Caco-2 (cell line): ENCODE data around the gene RAC3. TPM values are rescaled to one million over a fixed set of nuclear protein-coding genes. Genes with fewer than 3 reads are reported as not detected.

Source experiments
- BruUV-seq: library from RNA; stranded (reverse); fragments of 400-500 nt; replicated peaks from 2 replicates; lab custom pipeline; 2021; lab: Mats Ljungman, UMichigan
- CTCF ChIA-PET: fragments of 300-600 bp; sonication (Branson Sonifier 250); formaldehyde crosslinking; loops from one replicate; lab custom pipeline; 2022; ENCODE audit warnings: antibody characterized with exemption; lab: Charles Lee
- POLR2A ChIA-PET: fragments of 300-600 bp; sonication (Branson Sonifier 250); formaldehyde crosslinking; loops from one replicate; lab custom pipeline; 2022; ENCODE audit warnings: antibody characterized with exemption; lab: Charles Lee
- DNase-seq, 2 experiments: peaks; one replicate each; pipeline versions ENCODE4 v3.0.0 to v3.0.0-alpha.2; 2020 to 2022
- H3K27me3 ChIP-seq: replicated peaks from 2 replicates; pipeline ENCODE4 v1.6.0; 2011; ENCODE audit warnings: low read length; ENCODE audit not compliant: control insufficient read depth, insufficient read depth
- H3K36me3 ChIP-seq: 2 replicates; pipeline ENCODE4 v1.5.1; 2011; ENCODE audit warnings: low read length; ENCODE audit not compliant: control insufficient read depth, insufficient read depth
- H3K4me1 ChIP-seq: fragments of 250-450 bp; sonication (Bioruptor Pico); 2 replicates; pipeline ENCODE4 v1.5.1; 2020; ENCODE audit warnings: mild to moderate bottlenecking
- H3K4me3 ChIP-seq: 2 replicates; pipeline ENCODE4 v1.5.1; 2011; ENCODE audit warnings: low read depth, mild to moderate bottlenecking, control low read depth, low read length
- H3K9me3 ChIP-seq: fragments of 250-450 bp; sonication (Bioruptor Pico); 2 replicates; pipeline ENCODE4 v1.5.1; 2020; ENCODE audit warnings: mild to moderate bottlenecking, moderate library complexity
- H3K27ac Mint-ChIP-seq: one replicate; pipeline ENCODE4 v1.8.0; 2022; ENCODE audit warnings: mixed read lengths; ENCODE audit not compliant: unreplicated experiment
- H3K27me3 Mint-ChIP-seq: one replicate; pipeline ENCODE4 v1.8.0; 2022; ENCODE audit warnings: mixed read lengths; ENCODE audit not compliant: insufficient read depth, unreplicated experiment
- H3K36me3 Mint-ChIP-seq: one replicate; pipeline ENCODE4 v1.8.0; 2022; ENCODE audit warnings: mild to moderate bottlenecking, mixed read lengths; ENCODE audit not compliant: insufficient read depth, unreplicated experiment
- H3K4me1 Mint-ChIP-seq: one replicate; pipeline ENCODE4 v1.8.0; 2022; ENCODE audit warnings: low read depth, mixed read lengths; ENCODE audit not compliant: unreplicated experiment
- H3K4me3 Mint-ChIP-seq: one replicate; pipeline ENCODE4 v1.8.0; 2022; ENCODE audit warnings: mild to moderate bottlenecking, moderate library complexity, mixed read lengths; ENCODE audit not compliant: unreplicated experiment
- H3K9me3 Mint-ChIP-seq: one replicate; pipeline ENCODE4 v1.8.0; 2022; ENCODE audit warnings: mixed read lengths; ENCODE audit not compliant: unreplicated experiment
- intact Hi-C: fragments of 100-400 bp; cut with micrococcal nuclease; formaldehyde crosslinking; loops from one replicate; pipeline ENCODE4 v1.10.0; 2022; ENCODE audit not compliant: unreplicated experiment
- total RNA-seq: library from RNA; stranded (reverse); gene quantifications from 2 replicates; pipeline ENCODE4 v1.2.3, GENCODE V29; 2022
- TF ChIP-seq, protein P1 (sequence below), 2 experiments: fragments of 200-600 bp in 1 of 2; IDR thresholded peaks; 1 replicate in 1 of 2; 2 replicates in 1 of 2; pipeline versions ENCODE4 v1.5.1 to v1.8.0; 2011 to 2022; ENCODE audit warnings: antibody characterized with exemption in 1 of 2, control low read depth in 1 of 2, inconsistent platforms in 1 of 2, low read depth in 1 of 2, low read length in 1 of 2, mild to moderate bottlenecking in 1 of 2, moderate library complexity in 1 of 2; ENCODE audit not compliant: insufficient read depth in 1 of 2, severe bottlenecking in 1 of 2, unreplicated experiment in 1 of 2

RAC3 gene
- total RNA-seq, 1 experiment from 2014 or later = 94.5 TPM

DNA sequence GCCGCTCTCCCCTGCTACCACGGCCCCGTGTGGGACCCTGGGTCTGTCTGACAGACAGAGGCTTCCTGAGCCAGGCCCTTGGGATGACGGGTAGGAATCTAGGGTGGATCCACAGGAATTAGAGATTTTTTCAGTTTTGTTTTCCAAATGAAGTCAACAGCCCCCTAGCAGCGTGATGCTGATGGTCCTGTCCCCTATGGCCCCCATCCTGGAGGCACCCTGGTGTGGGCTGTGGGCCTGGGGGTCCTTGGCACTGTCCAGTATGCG lies 24.3 kb upstream of the RAC3 start:
- Mint-ChIP-seq H3K9me3 (no peaks in the 10 kb centered on the region), H3K36me3 (peaks cover 17% of the 10 kb centered on the region), H3K27me3 (no peaks in the 10 kb centered on the region), H3K4me1 (no peaks in the 10 kb centered on the region), H3K27ac (no peak overlapping the region), H3K4me3 (no peak overlapping the region)
- no TSS peak for BruUV-seq
- H3K36me3 ChIP-seq = no peaks in the 10 kb centered on the region; the same call in 1 of the 2 replicates
- no peaks in the 10 kb centered on the region for H3K27me3 ChIP-seq
- TF ChIP-seq, protein P1, sequence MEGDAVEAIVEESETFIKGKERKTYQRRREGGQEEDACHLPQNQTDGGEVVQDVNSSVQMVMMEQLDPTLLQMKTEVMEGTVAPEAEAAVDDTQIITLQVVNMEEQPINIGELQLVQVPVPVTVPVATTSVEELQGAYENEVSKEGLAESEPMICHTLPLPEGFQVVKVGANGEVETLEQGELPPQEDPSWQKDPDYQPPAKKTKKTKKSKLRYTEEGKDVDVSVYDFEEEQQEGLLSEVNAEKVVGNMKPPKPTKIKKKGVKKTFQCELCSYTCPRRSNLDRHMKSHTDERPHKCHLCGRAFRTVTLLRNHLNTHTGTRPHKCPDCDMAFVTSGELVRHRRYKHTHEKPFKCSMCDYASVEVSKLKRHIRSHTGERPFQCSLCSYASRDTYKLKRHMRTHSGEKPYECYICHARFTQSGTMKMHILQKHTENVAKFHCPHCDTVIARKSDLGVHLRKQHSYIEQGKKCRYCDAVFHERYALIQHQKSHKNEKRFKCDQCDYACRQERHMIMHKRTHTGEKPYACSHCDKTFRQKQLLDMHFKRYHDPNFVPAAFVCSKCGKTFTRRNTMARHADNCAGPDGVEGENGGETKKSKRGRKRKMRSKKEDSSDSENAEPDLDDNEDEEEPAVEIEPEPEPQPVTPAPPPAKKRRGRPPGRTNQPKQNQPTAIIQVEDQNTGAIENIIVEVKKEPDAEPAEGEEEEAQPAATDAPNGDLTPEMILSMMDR (IDR thresholded peaks at IDR 0.05; ENCODE audit: insufficient read depth in 1 of 2, low read depth in 1 of 2, low read length in 1 of 2, severe bottlenecking in 1 of 2, unreplicated experiment in 1 of 2) = no peak
- intact Hi-C loops = no loop called here
- H3K4me1 ChIP-seq = peaks cover 19% of the 10 kb centered on the region
- POLR2A ChIA-PET = no interaction called here
- DNase-seq = no peak
- H3K4me3 ChIP-seq = no peak overlapping the region
- CTCF ChIA-PET = no interaction called here
- H3K9me3 ChIP-seq = no peaks in the 10 kb centered on the region

GRCh38 chr17:82007495-82008257 lies 23.8 kb upstream of the RAC3 start:
- TF ChIP-seq, protein P1 (IDR thresholded peaks at IDR 0.05; ENCODE audit: insufficient read depth in 1 of 2, low read depth in 1 of 2, low read length in 1 of 2, severe bottlenecking in 1 of 2, unreplicated experiment in 1 of 2) = no peak
- Mint-ChIP-seq H3K27ac (no peak overlapping the region), H3K4me3 (no peak overlapping the region), H3K36me3 (peaks cover 17% of the 10 kb centered on the region), H3K27me3 (no peaks in the 10 kb centered on the region), H3K4me1 (no peaks in the 10 kb centered on the region), H3K9me3 (no peaks in the 10 kb centered on the region)
- BruUV-seq = no TSS peak
- no peak for DNase-seq
- intact Hi-C loops = no loop called here
- H3K27me3 ChIP-seq = no peaks in the 10 kb centered on the region
- POLR2A ChIA-PET = no interaction called here
- no peak overlapping the region for H3K4me3 ChIP-seq
- CTCF ChIA-PET = no interaction called here
- H3K4me1 ChIP-seq = peaks cover 14% of the 10 kb centered on the region
- H3K9me3 ChIP-seq = no peaks in the 10 kb centered on the region
- no peaks in the 10 kb centered on the region; the same call in 1 of the 2 replicates for H3K36me3 ChIP-seq

DNA sequence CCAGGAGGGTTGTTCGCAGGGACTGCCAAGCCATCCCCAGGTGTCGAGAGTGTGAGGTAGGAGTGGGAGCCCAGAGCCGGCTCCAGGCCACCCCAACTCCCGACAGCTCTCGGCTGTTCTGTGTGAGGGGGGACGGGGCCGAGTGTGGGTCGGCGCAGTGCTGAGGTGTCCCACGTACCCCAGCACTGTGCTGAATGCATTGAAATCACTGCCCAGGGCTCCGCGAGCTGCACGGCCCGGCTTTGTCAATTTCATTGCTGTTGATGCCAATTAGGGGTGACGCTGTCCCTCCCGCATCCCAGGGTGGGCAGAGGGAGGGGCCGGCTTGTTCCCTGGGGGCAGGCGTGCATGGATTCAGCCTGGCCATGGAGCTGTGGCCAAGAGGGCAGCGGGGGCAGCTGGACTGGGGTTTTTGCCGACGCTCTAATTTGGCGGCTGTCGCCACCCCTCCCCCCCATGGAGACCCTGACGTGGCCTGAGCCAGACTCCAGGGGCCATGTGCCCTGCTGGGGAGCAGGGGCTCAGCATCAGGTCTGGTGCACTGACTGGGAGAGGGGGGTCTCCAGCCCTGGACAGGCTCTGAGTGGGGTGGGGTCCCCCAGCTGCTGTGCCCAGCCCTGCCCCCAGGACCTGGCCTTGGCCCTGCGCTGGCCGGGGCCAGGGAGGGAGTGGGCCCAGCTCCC lies 23.1 kb upstream of the RAC3 start:
- intact Hi-C loops = no loop called here
- BruUV-seq = no TSS peak
- POLR2A ChIA-PET = no interaction called here

More for the DNA sequence above, 23.1 kb upstream of the RAC3 start:
- Histone ChIP-seq H3K9me3 (no peaks in the 10 kb centered on the region), H3K36me3 (no peaks in the 10 kb centered on the region), H3K4me3 (no peak overlapping the region), H3K27me3 (no peaks in the 10 kb centered on the region), H3K4me1 (peaks cover 10% of the 10 kb centered on the region)
- Mint-ChIP-seq H3K36me3 (peaks cover 17% of the 10 kb centered on the region), H3K4me3 (no peak overlapping the region), H3K27ac (no peak overlapping the region), H3K4me1 (no peaks in the 10 kb centered on the region), H3K27me3 (no peaks in the 10 kb centered on the region), H3K9me3 (no peaks in the 10 kb centered on the region)
- DNase-seq = no peak
- TF ChIP-seq, protein P1 (IDR thresholded peaks at IDR 0.05; ENCODE audit: insufficient read depth in 1 of 2, low read depth in 1 of 2, low read length in 1 of 2, severe bottlenecking in 1 of 2, unreplicated experiment in 1 of 2) = no peak
- CTCF ChIA-PET = no interaction called here
